GM18873 (cell line): ENCODE measurements around the gene SYTL1.

ENCODE experiments used
- ATAC-seq: cut with Tn5 transposase; IDR thresholded peaks from one replicate; pipeline ENCODE4 v1.9.1; 2021; ENCODE audit warnings: mild to moderate bottlenecking, moderate library complexity, moderate number of reproducible peaks; ENCODE audit not compliant: unreplicated experiment, low FRiP score

SYTL1 gene

GRCh38 chr1:27400082-27400962 is 58.5 kb downstream of the SYTL1 start:
- ATAC-seq: no peak

GRCh38 chr1:27400963-27401341 is 59.1 kb downstream of the SYTL1 start:
- no peak for ATAC-seq

GRCh38 chr1:27402349-27402754 is 60.5 kb downstream of the SYTL1 start:
- ATAC-seq: no peak

DNA sequence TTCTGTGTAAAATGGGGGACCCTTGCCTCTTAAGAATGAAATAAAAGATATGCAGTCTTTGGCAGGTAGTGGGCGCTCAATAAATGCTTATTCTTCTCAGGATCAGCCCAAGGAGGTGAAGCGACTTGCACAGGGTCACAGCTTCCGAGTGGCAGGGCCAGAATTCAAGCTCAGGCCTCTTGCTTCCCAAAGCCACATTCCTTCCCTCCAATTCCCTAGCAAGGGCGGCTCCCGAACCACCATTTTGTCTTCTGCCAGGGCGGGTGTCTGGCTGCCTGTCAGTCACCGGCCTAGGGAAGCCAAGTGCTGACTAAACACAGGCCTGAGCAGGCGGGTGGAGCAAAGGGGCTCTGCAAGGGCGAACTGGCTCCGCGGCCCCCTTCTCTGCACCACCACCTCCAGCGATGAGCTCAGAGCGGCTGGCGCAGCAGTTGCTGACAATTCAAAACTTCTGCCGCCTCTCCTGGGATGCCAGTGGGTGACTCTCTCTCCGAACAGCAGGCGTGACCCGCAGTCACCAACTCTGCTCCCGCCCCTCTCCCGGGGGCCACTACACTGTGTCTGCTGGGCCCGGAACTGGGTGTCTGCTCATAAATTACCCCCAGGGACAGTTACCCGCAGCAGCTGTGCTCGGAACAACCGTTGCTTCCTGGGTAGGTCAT is 61.4 kb downstream of the SYTL1 start:
- ATAC-seq: no peak
